Measurements from ENCODE around the gene PRR5.

The PRR5 gene

GRCh38 chr22:44710474-44711240 is 8.7 kb downstream of the PRR5 start:
- Histone ChIP-seq H3K4me3 (no peak overlapping the region), H3K27ac (no peak overlapping the region)
- TF ChIP-seq CTCF (IDR thresholded peaks at IDR 0.05) = no peak
- DNase-seq (ENCODE audit: low spot score) = no peak

DNA sequence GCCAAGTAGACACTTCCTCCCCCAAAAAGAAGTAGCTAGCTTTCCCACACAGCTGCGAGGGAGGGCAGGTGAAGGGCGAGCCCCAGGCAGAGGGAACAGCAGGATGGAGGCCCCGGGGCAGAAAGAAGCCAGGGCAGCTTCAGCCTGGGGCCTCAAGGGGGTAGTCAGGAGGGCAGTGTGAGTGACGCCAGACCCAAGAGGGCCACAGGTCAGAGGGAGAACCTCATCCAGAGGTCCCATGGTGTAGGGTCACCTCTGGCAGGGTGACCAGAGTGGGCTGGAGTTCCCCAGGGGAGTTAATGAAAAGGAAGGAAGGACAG is 9.2 kb downstream of the PRR5 start:
- no peak overlapping the region for H3K27ac ChIP-seq
- no peak for TF ChIP-seq CTCF (IDR thresholded peaks at IDR 0.05)
- DNase-seq (ENCODE audit: low spot score) = no peak
- H3K4me3 ChIP-seq = no peak overlapping the region

- no peak for DNase-seq (ENCODE audit: low spot score)
- no peak for TF ChIP-seq CTCF (IDR thresholded peaks at IDR 0.05)
Measured at GRCh38 chr22:44711690-44712555, 9.9 kb downstream of the PRR5 start.

GRCh38 chr22:44712962-44713361 is 11.0 kb downstream of the PRR5 start:
- TF ChIP-seq CTCF (IDR thresholded peaks at IDR 0.05) = no peak
- Histone ChIP-seq H3K4me3 (no peak overlapping the region), H3K27ac (no peak overlapping the region)
- DNase-seq (ENCODE audit: low spot score) = no peak

More at GRCh38 chr22:44711690-44712555, 9.9 kb downstream of the PRR5 start:
- no peak overlapping the region for H3K4me3 ChIP-seq
- H3K27ac ChIP-seq = no peak overlapping the region

DNA sequence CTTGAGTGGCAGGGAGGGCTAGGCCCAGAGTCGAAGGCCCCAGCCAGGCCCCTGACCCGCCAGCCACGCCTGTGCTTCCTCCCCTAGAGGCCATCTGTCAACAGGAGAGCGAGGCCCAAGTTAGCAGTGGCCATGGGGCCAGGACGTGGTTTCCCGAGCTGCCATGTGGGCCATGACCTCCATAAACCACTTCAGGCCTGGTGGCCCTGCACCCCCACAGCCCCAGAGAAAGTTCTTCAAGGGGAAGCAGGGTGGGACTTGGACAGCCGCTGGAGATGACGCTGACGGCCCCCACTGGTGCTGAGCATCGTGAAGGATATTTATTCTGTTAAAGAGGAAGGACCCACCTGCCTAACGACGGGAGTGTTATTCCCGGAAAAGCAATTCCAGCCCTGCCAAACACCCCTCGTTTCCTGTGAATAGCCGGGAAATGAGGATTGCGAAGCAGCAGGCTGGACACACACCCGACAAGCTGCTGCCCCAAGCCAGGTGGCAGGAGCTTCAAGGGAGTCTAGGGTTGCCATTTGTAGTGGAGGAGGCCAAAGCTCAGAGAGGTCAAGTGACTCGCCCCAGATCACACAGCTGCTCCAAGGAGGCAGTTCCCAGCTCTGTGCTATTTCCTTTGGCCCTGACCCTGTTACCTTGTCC is 12.8 kb downstream of the PRR5 start:
- no peak for TF ChIP-seq CTCF (IDR thresholded peaks at IDR 0.05)
- no peak for DNase-seq (ENCODE audit: low spot score)
- Histone ChIP-seq H3K27ac (peak overlapping the region in 1 of 2 donors; percentile 37), H3K4me3 (no peak overlapping the region)

GRCh38 chr22:44718418-44718817 is 16.4 kb downstream of the PRR5 start:
- DNase-seq (ENCODE audit: low spot score) = no peak
- no peak for TF ChIP-seq CTCF (IDR thresholded peaks at IDR 0.05)
- Histone ChIP-seq H3K4me3 (no peak overlapping the region), H3K27ac (no peak overlapping the region)
